HG03135 (cell line): Measurements from ENCODE around the gene CCDC63.
"Not testable (repeated sequence)": the region's sequence is repeated elsewhere in the genome, so short reads cannot be mapped to it uniquely, and the experiment has no call there.

ENCODE experiments used
- ATAC-seq: cut with Tn5 transposase; IDR thresholded peaks from one replicate; pipeline ENCODE4 v1.9.1; 2021; ENCODE audit warnings: mild to moderate bottlenecking, moderate library complexity; ENCODE audit not compliant: unreplicated experiment

CCDC63 gene

DNA sequence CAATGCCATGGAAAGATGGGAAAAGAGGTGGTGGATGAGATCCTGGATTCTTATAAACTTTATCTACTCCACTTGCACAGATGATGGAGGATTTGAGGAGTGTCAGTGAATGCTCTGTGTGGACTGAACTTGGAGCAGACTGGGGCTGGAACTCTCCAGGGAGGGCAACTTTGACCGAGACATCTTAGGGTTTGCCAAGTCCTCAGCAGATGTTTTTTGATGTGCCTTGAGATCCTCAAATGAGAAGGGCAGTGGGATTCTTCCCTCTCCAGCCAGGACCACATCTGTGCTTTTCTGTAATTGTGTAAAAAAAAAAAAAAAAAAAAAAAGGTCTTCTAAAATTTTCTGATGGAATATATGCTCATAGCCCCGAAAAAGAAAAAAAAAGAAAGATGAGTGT, 96.6 kb downstream of the CCDC63 start:
- ATAC-seq = no peak

DNA sequence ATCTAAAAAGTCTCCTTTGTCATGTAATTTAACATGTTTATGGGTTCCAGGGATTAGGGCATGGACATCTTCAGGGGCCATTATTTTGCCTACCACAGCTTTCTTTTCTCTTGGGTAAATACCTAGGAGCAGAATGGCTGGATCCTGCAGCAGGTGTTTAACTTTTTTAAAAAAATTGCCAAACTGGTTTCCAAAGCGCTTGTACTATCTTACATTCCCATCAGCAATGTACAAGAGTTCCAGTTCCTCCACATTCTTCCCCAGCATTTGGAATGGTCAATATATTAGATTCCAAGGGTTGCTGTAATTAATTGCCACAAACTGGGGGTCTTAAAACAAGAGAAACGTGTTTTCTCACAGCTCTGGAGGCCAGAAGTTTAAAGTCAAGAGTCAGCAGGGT, 101.3 kb downstream of the CCDC63 start:
- no peak for ATAC-seq

DNA sequence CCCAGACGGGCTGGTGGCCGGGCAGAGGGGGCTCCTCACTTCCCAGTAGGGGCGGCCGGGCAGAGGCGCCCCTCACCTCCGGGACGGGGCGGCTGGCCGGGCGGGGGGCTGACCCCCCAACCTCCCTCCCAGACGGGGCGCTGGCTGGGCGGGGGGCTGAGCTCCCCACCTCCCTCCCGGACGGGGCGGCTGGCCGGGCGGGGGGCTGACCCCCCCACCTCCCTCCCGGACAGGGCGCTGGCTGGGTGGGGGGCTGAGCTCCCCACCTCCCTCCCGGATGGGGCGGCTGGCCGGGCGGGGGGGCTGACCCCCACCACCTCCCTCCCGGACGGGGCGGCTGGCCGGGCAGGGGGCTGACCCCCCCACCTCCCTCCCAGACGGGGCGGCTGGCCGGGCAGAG, 103.7 kb downstream of the CCDC63 start:
- not testable (repeated sequence) for ATAC-seq

- not testable (repeated sequence) for ATAC-seq
Observed at GRCh38 chr12:110950867-110951266, 104.1 kb downstream of the CCDC63 start.
